ENCODE data around the gene ZNF556. TPM values are rescaled to one million over a fixed set of nuclear protein-coding genes. Genes with fewer than 3 reads are reported as not detected.

The ZNF556 gene
- total RNA-seq, 4 donors from 2014 or later = not detected

DNA sequence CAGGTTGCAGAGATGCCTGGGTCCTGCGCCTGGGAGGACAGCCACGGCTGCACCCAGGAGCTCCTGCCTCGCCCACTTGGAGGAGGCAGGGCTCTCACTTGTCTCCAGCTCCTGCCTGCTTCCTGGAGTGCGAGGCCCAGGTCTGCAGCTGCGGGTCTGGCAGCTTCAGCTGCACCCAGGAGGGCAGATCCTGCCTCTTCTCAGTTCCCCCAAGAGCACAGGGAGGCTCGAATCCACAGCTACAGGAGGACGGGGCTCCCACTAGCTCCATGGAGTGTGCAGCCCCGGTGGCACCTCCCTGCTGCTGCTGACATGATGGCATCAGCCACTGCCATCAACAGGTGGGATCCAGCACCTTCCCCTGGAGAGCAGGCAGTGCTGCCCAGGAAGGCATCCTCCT lies 43.0 kb upstream of the ZNF556 start:
- TF ChIP-seq, protein P1, sequence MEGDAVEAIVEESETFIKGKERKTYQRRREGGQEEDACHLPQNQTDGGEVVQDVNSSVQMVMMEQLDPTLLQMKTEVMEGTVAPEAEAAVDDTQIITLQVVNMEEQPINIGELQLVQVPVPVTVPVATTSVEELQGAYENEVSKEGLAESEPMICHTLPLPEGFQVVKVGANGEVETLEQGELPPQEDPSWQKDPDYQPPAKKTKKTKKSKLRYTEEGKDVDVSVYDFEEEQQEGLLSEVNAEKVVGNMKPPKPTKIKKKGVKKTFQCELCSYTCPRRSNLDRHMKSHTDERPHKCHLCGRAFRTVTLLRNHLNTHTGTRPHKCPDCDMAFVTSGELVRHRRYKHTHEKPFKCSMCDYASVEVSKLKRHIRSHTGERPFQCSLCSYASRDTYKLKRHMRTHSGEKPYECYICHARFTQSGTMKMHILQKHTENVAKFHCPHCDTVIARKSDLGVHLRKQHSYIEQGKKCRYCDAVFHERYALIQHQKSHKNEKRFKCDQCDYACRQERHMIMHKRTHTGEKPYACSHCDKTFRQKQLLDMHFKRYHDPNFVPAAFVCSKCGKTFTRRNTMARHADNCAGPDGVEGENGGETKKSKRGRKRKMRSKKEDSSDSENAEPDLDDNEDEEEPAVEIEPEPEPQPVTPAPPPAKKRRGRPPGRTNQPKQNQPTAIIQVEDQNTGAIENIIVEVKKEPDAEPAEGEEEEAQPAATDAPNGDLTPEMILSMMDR (IDR thresholded peaks at IDR 0.05) = no peak
- no peak for TF ChIP-seq POLR2A (IDR thresholded peaks at IDR 0.05)
- Histone ChIP-seq H3K4me1 (peaks cover 0 to 8% (median 3%) of the 10 kb centered on the region in 4 donors), H3K36me3 (peaks cover 0 to 19% (median 0%) of the 10 kb centered on the region in 3 donors), H3K27me3 (no peaks in the 10 kb centered on the region), H3K4me3 (no peak overlapping the region), H3K27ac (no peak overlapping the region), H3K9me3 (no peaks in the 10 kb centered on the region)
- DNase-seq = no peak

DNA sequence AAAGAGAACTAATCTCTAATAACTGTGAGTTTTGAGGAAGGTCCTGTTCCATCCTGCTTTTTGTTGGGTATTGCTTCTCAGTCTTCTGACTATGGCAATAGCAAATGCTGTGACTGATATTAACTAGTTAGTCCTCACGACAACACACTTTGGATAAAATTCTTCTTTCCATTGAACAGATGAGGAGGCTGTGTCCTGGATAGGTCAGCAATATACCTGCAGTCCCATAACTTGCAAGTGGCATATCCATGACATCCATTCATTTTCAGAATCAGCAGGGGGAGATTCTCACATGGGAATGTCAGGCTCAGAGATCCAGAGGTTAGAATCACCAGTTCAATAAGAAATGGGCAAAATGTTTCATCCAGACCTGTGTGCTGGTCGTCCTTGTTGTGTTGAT lies 40.1 kb upstream of the ZNF556 start:
- no peaks in the 10 kb centered on the region for H3K27me3 ChIP-seq
- no peak overlapping the region for H3K27ac ChIP-seq
- H3K9me3 ChIP-seq = peaks cover 0 to 3% (median 0%) of the 10 kb centered on the region in 4 donors
- H3K36me3 ChIP-seq = peaks cover 0 to 20% (median 0%) of the 10 kb centered on the region in 3 donors
- no peak overlapping the region for H3K4me3 ChIP-seq
- TF ChIP-seq POLR2A (IDR thresholded peaks at IDR 0.05) = no peak
- TF ChIP-seq, protein P1 (IDR thresholded peaks at IDR 0.05) = no peak
- no peaks in the 10 kb centered on the region for H3K4me1 ChIP-seq
- no peak for DNase-seq

DNA sequence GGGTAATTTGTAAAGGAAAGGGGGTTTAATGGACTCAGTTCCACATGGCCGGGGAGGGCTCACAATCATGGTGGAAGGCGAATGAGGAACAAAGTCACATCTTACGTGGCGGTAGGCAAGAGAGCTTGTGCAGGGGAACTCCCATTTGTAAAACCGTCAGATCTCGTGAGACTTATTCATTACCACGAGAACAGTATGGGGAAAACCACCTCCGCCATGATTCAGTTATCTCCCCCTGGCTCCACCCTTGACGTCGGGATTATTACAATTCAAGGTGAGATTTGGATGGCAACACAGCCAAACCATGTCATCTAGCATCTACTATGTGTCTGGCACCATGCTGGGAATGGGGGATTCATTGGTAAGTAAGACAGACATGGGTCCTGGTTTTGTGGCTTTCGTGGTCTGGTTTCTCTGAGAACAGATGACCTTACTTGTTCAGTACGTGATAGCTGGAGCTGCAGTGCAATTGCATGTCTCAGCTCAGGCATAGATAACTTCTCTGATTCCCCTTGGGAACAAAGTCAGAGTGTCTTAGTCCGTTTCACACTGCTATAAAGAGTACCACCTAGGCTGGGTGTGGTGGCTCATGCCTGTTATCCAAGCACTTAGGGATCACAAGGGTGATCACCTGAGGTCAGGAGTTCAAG lies 39.2 kb upstream of the ZNF556 start:
- Histone ChIP-seq H3K9me3 (peaks cover 0 to 9% (median 0%) of the 10 kb centered on the region in 4 donors), H3K4me1 (no peaks in the 10 kb centered on the region), H3K27me3 (no peaks in the 10 kb centered on the region), H3K27ac (no peak overlapping the region), H3K36me3 (peaks cover 0 to 30% (median 0%) of the 10 kb centered on the region in 3 donors), H3K4me3 (no peak overlapping the region)
- no peak for DNase-seq
- TF ChIP-seq, protein P1 (IDR thresholded peaks at IDR 0.05) = no peak
- no peak for TF ChIP-seq POLR2A (IDR thresholded peaks at IDR 0.05)

DNA sequence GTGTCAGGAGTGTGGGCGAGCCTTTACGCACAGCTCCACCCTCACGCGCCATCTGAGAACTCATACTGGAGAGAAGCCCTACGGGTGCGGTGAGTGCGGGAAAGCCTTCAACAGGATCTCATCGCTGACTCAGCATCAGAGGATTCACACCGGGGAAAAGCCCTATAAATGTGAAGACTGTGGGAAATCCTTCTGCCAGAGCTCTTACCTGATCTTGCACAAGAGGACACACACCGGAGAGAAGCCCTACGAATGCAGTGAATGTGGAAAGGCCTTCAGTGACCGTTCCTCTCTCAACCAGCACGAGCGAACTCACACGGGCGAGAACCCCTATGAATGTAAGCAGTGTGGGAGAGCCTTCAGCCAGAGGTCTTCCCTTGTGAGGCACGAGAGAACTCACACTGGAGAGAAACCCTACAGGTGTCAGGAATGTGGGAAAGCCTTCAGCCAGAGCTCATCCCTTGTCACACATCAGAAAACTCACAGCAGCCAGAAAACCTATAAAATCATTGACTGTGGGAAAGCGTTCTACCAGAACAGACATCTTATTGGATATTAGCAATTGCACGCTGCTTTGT lies 32.8 kb upstream of the ZNF556 start:
- Histone ChIP-seq H3K9me3 (peaks cover 0 to 49% (median 20%) of the 10 kb centered on the region in 4 donors), H3K36me3 (peaks cover 0 to 29% (median 12%) of the 10 kb centered on the region in 3 donors), H3K4me1 (no peaks in the 10 kb centered on the region), H3K27me3 (no peaks in the 10 kb centered on the region), H3K27ac (no peak overlapping the region), H3K4me3 (no peak overlapping the region)
- no peak for DNase-seq
- TF ChIP-seq POLR2A (IDR thresholded peaks at IDR 0.05) = no peak
- TF ChIP-seq, protein P1 (IDR thresholded peaks at IDR 0.05) = no peak

DNA sequence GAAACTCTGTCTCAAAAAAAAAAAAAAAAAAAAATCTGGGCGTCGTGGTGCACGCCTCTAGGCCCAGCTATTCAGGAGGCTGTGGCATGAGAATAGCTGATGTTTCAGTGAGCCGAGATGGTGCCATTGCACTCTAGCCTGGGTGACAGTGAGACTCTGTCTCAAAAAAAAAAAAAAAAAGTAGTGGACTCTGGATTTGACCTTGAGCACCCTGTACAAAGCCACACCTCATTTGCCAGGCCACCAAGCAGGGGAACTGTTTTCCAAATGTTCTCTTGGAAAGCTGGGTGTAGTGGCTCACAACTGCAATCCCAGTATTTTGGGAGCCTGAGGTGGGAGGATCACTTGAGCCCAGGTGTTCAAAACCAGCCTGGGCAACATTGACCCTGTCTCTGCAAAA lies 29.7 kb upstream of the ZNF556 start:
- peaks cover 0 to 7% (median 4%) of the 10 kb centered on the region in 4 donors for H3K4me1 ChIP-seq
- no peaks in the 10 kb centered on the region for H3K27me3 ChIP-seq
- peaks cover 0 to 23% (median 12%) of the 10 kb centered on the region in 3 donors for H3K36me3 ChIP-seq
- H3K27ac ChIP-seq = no peak overlapping the region
- no peak for DNase-seq
- TF ChIP-seq, protein P1 (IDR thresholded peaks at IDR 0.05) = no peak
- no peak for TF ChIP-seq POLR2A (IDR thresholded peaks at IDR 0.05)
- peaks cover 0 to 50% (median 20%) of the 10 kb centered on the region in 4 donors for H3K9me3 ChIP-seq
- no peak overlapping the region for H3K4me3 ChIP-seq

Data from Peyer's patch (tissue), 4 donors.